ENCODE measurements around the gene TMEM107. TPM values are rescaled to one million over a fixed set of nuclear protein-coding genes. Genes with fewer than 3 reads are reported as not detected.
"Not testable (repeated sequence)": the region's sequence is repeated elsewhere in the genome, so short reads cannot be mapped to it uniquely, and the experiment has no call there.

Gene TMEM107
- total and polyA plus RNA-seq, 2 donors, result 21.3 to 71.6 TPM

GRCh38 chr17:8220783-8221662 lies 44.8 kb upstream of the TMEM107 start:
- WGBS, result 1% methylated on average over 45 of the region's 45 CpGs
- no peaks in the 10 kb centered on the region for H3K9me3 ChIP-seq (ENCODE audit: control insufficient read depth in 2 of 2, insufficient read depth in 1 of 2, low read length in 1 of 2)
- peak; percentile 76 to 96 (median 90) for DNase-seq (ENCODE audit: low read depth in 6 of 9, low spot score in 9 of 9)
- H3K4me1 ChIP-seq (ENCODE audit: control insufficient read depth in 2 of 2, insufficient read depth in 2 of 2, low read length in 2 of 2), result peaks cover 0 to 34% of the 10 kb centered on the region in 2 donors
- peak overlapping the region; percentile 98 to 99 for H3K27ac ChIP-seq (ENCODE audit: low read depth in 1 of 2, low read length in 1 of 2)
- H3K27me3 ChIP-seq (ENCODE audit: control insufficient read depth in 2 of 2, insufficient read depth in 1 of 2, low read length in 1 of 2), result no peaks in the 10 kb centered on the region
- peaks cover 0 to 3% of the 10 kb centered on the region in 2 donors for H3K36me3 ChIP-seq (ENCODE audit: control insufficient read depth in 2 of 2, insufficient read depth in 2 of 2, low read length in 1 of 2)
- H3K4me3 ChIP-seq (ENCODE audit: low read length in 2 of 2), result peak overlapping the region; percentile 77

- DNase-seq (ENCODE audit: low read depth in 6 of 9, low spot score in 9 of 9); H3K27me3 ChIP-seq (ENCODE audit: control insufficient read depth in 2 of 2, insufficient read depth in 1 of 2, low read length in 1 of 2); H3K9me3 ChIP-seq (ENCODE audit: control insufficient read depth in 2 of 2, insufficient read depth in 1 of 2, low read length in 1 of 2); H3K4me3 ChIP-seq (ENCODE audit: low read length in 2 of 2); H3K36me3 ChIP-seq (ENCODE audit: control insufficient read depth in 2 of 2, insufficient read depth in 2 of 2, low read length in 1 of 2); H3K27ac ChIP-seq (ENCODE audit: low read depth in 1 of 2, low read length in 1 of 2): not testable (repeated sequence)
- peaks cover 4 to 14% of the 10 kb centered on the region in 2 donors for H3K4me1 ChIP-seq (ENCODE audit: control insufficient read depth in 2 of 2, insufficient read depth in 2 of 2, low read length in 2 of 2)
- 96% methylated on average over 15 of the region's 15 CpGs for WGBS
These were observed 37.8 kb upstream of the TMEM107 start for GRCh38 chr17:8214000-8214399.

GRCh38 chr17:8212312-8213180 lies 36.4 kb upstream of the TMEM107 start:
- H3K36me3 ChIP-seq (ENCODE audit: control insufficient read depth in 2 of 2, insufficient read depth in 2 of 2, low read length in 1 of 2), result peaks cover under 1 to 4% of the 10 kb centered on the region in 2 donors
- DNase-seq (ENCODE audit: low read depth in 6 of 9, low spot score in 9 of 9), result no peak
- H3K27me3 ChIP-seq (ENCODE audit: control insufficient read depth in 2 of 2, insufficient read depth in 1 of 2, low read length in 1 of 2), result no peaks in the 10 kb centered on the region
- H3K4me1 ChIP-seq (ENCODE audit: control insufficient read depth in 2 of 2, insufficient read depth in 2 of 2, low read length in 2 of 2), result peaks cover 4 to 21% of the 10 kb centered on the region in 2 donors
- 94% methylated on average over 14 of the region's 14 CpGs for WGBS
- H3K27ac ChIP-seq (ENCODE audit: low read depth in 1 of 2, low read length in 1 of 2), result no peak overlapping the region
- no peaks in the 10 kb centered on the region for H3K9me3 ChIP-seq (ENCODE audit: control insufficient read depth in 2 of 2, insufficient read depth in 1 of 2, low read length in 1 of 2)
- H3K4me3 ChIP-seq (ENCODE audit: low read length in 2 of 2), result no peak overlapping the region

GRCh38 chr17:8210761-8211458 lies 34.7 kb upstream of the TMEM107 start:
- H3K27me3 ChIP-seq (ENCODE audit: control insufficient read depth in 2 of 2, insufficient read depth in 1 of 2, low read length in 1 of 2), result no peaks in the 10 kb centered on the region
- peak overlapping the region in 1 of 2 donors; percentile 61 for H3K27ac ChIP-seq (ENCODE audit: low read depth in 1 of 2, low read length in 1 of 2)
- peaks cover 15 to 21% of the 10 kb centered on the region in 2 donors for H3K36me3 ChIP-seq (ENCODE audit: control insufficient read depth in 2 of 2, insufficient read depth in 2 of 2, low read length in 1 of 2)
- peak overlapping the region; percentile 61 to 69 for H3K4me3 ChIP-seq (ENCODE audit: low read length in 2 of 2)
- no peaks in the 10 kb centered on the region for H3K9me3 ChIP-seq (ENCODE audit: control insufficient read depth in 2 of 2, insufficient read depth in 1 of 2, low read length in 1 of 2)
- DNase-seq (ENCODE audit: low read depth in 6 of 9, low spot score in 9 of 9), result no peak
- peaks cover 4 to 24% of the 10 kb centered on the region in 2 donors for H3K4me1 ChIP-seq (ENCODE audit: control insufficient read depth in 2 of 2, insufficient read depth in 2 of 2, low read length in 2 of 2)
- WGBS, result 34% methylated on average over 22 of the region's 22 CpGs

- Histone ChIP-seq H3K9me3 (ENCODE audit: control insufficient read depth in 2 of 2, insufficient read depth in 1 of 2, low read length in 1 of 2) (no peaks in the 10 kb centered on the region), H3K36me3 (ENCODE audit: control insufficient read depth in 2 of 2, insufficient read depth in 2 of 2, low read length in 1 of 2) (peaks cover 20 to 28% of the 10 kb centered on the region in 2 donors), H3K27me3 (ENCODE audit: control insufficient read depth in 2 of 2, insufficient read depth in 1 of 2, low read length in 1 of 2) (no peaks in the 10 kb centered on the region), H3K4me1 (ENCODE audit: control insufficient read depth in 2 of 2, insufficient read depth in 2 of 2, low read length in 2 of 2) (peaks cover 4 to 24% of the 10 kb centered on the region in 2 donors), H3K27ac (ENCODE audit: low read depth in 1 of 2, low read length in 1 of 2) (peak within 1 kb of the TSS in 1 of 2 donors; percentile 67), H3K4me3 (ENCODE audit: low read length in 2 of 2) (peak within 1 kb of the TSS; percentile 61 to 69)
- 1% methylated on average over 46 of the region's 46 CpGs for WGBS
- DNase-seq (ENCODE audit: low read depth in 6 of 9, low spot score in 9 of 9), result peak in 8 of 9 donors; percentile 82 to 98 (median 93)
These were observed 34.0 kb upstream of the TMEM107 start, which contains the start of gene AURKB for GRCh38 chr17:8209907-8210760. TSS of gene AURKB (minus strand) at chr17:8210575. CDS start at chr17:8210224, 351 bp downstream.

GRCh38 chr17:8206536-8206935 lies 30.4 kb upstream of the TMEM107 start:
- Histone ChIP-seq H3K27ac (ENCODE audit: low read depth in 1 of 2, low read length in 1 of 2) (no peak overlapping the region), H3K36me3 (ENCODE audit: control insufficient read depth in 2 of 2, insufficient read depth in 2 of 2, low read length in 1 of 2) (peaks cover 31 to 45% of the 10 kb centered on the region in 2 donors), H3K9me3 (ENCODE audit: control insufficient read depth in 2 of 2, insufficient read depth in 1 of 2, low read length in 1 of 2) (no peaks in the 10 kb centered on the region), H3K4me3 (ENCODE audit: low read length in 2 of 2) (no peak overlapping the region), H3K27me3 (ENCODE audit: control insufficient read depth in 2 of 2, insufficient read depth in 1 of 2, low read length in 1 of 2) (no peaks in the 10 kb centered on the region), H3K4me1 (ENCODE audit: control insufficient read depth in 2 of 2, insufficient read depth in 2 of 2, low read length in 2 of 2) (peaks cover 4 to 24% of the 10 kb centered on the region in 2 donors)
- no peak for DNase-seq (ENCODE audit: low read depth in 6 of 9, low spot score in 9 of 9)
- WGBS, result 98% methylated on average over 12 of the region's 12 CpGs

GRCh38 chr17:8204761-8205555 lies 28.8 kb upstream of the TMEM107 start:
- peaks cover 31 to 45% of the 10 kb centered on the region in 2 donors for H3K36me3 ChIP-seq (ENCODE audit: control insufficient read depth in 2 of 2, insufficient read depth in 2 of 2, low read length in 1 of 2)
- no peak overlapping the region for H3K4me3 ChIP-seq (ENCODE audit: low read length in 2 of 2)
- no peaks in the 10 kb centered on the region for H3K27me3 ChIP-seq (ENCODE audit: control insufficient read depth in 2 of 2, insufficient read depth in 1 of 2, low read length in 1 of 2)
- H3K4me1 ChIP-seq (ENCODE audit: control insufficient read depth in 2 of 2, insufficient read depth in 2 of 2, low read length in 2 of 2), result peaks cover 3 to 21% of the 10 kb centered on the region in 2 donors
- no peak overlapping the region for H3K27ac ChIP-seq (ENCODE audit: low read depth in 1 of 2, low read length in 1 of 2)
- H3K9me3 ChIP-seq (ENCODE audit: control insufficient read depth in 2 of 2, insufficient read depth in 1 of 2, low read length in 1 of 2), result peaks cover 0 to 6% of the 10 kb centered on the region in 2 donors
- no peak for DNase-seq (ENCODE audit: low read depth in 6 of 9, low spot score in 9 of 9)
- WGBS, result 92% methylated on average over 19 of the region's 19 CpGs

Data from thymus (tissue), 11 donors.